GM21447 (cell line): ENCODE data around the gene DAPK1.

ENCODE experiments used
- ATAC-seq: cut with Tn5 transposase; IDR thresholded peaks from one replicate; pipeline ENCODE4 v1.9.1; 2021; ENCODE audit not compliant: unreplicated experiment

DAPK1 gene

DNA sequence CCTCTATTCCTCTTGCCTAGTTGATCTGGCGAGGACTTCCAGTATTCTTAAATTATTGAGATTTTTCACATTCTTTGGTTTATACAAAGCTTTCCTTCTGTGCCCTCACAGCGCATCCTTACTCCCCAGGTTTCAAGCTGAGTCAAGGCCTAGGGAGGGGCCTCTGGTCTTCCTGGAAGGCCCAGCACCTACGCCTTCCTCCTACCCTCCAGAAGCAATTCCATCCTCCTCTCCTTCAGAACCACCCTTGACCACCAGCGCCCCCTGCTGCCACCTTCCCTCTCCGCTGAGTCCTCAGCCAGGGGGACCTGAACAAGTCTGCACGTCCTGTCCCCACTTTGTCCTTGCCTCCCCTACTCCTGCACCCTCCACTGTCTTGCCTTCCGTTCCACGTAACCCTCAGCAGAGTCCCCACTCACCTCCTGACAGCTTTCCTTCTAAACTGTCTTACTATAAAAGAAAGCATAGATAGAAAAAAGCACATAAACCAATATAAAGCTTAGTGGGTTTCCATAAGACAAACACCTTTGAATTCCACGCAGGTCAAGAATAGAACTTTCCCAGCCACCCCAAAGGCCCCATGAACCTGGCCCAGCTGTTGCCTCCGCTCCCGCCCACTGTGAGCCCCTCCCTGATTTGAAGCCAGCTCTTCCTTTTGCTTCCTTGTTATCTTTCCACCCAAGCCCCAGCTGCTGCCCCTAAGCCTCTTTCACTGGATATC, 165.3 kb downstream of the DAPK1 start:
- ATAC-seq: no peak

DNA sequence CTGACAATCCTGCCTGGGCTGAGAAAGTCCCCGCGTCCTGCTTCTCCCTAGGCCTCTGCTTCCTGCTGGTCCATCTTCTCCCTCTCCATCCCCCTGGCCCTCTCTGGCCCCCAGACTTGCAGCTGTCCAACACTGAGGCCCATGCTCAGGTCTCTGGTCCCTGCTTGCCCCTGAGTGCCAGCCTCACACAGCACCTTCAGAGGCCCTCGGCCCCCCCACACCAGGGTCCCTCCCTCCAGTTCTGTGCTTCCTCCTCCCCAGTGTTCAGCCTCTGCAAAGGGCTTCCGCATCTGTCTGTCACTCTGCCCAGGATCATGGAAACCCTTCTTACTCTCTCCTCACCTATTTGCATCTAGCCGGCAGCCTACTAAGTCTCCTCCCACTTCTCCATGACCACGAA, 165.9 kb downstream of the DAPK1 start:
- no peak for ATAC-seq

DNA sequence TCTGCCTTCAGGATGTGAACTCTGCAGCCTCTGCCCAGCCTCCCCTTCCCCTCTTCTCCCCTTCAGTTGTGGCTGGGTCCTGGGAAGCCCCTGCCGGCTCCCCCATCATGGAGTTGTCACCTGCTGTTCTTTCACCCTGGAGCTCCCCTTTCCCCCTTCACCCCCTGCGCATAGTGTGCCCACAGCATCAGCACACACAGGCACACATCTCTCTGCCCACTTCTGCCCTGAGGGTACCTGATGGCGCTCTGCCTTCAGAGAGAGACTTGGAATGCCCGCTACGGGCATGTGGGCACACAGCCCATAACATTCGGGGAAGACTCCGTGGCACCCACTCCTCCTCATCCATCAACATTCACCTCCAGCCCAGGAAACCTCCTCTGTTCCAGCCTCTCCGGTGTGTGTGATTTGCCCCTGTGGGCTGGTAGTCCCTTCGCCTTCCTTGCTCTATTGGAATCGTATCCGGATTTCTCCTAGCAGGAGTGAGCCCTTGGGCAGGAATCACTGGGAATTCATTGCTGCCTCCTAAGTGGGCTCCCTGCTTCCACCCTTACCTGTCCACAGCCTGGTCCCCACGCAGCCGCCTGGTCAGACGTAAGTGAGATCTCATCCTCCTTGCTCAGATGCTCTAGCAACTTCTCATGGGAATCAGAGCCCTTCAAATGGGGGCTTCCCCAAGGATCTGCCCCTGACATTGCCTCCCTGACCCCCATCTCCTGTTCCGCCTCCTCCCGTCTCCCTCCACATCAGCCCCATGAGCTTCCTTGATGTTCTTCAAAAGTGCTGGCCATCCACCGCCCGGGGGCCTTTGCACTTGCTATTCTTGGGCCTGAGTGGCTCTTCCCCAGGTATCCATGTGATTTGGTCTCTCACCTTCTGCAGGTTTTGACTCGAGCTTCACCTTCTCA, 166.7 kb downstream of the DAPK1 start:
- ATAC-seq: no peak

DNA sequence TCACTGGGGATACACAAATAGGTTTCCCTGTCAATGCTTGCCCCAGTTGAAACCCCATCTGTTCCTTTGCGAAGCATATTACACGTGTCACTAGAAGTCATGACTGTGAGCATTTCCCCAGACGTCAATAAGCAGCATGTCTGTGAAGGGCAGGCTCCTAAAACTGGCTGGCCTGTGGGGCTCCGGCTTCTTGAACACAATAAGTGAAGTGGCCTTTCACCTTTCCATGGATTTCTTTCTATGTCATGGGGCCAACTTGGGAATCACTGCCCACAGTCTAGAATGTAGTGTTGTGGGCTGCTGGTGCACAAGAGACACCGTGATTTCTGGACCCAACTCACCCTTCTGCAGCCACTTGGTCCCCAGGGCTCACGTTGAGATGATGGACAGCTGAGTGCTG, 167.8 kb downstream of the DAPK1 start:
- ATAC-seq: no peak

DNA sequence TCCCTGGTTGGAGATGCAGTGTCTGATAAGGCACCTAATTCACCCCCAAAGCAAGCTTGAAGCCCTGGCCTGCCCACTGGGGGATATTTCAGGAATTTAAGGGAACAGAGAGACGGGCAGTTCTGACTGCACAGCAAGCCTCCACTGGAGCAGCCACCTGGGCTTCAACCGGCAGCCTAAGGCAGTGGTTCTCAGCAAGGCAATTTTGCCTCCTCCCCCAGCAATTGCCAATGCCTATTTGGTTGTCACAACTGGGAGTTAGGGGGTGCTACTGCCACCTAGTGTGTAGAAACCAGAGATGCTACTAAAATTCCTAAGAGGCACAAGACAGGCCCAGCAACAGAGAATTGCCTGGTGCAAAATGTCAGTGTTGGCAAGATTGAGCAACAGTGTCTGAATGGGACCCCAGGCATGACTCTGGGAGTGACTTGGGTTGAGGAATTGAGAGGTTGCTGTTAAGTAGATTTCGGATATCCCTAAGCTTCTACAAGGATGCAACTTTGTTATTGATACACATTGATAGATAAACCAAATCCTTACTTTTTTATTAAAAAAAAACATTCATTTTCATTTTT, 169.6 kb downstream of the DAPK1 start:
- no peak for ATAC-seq

DNA sequence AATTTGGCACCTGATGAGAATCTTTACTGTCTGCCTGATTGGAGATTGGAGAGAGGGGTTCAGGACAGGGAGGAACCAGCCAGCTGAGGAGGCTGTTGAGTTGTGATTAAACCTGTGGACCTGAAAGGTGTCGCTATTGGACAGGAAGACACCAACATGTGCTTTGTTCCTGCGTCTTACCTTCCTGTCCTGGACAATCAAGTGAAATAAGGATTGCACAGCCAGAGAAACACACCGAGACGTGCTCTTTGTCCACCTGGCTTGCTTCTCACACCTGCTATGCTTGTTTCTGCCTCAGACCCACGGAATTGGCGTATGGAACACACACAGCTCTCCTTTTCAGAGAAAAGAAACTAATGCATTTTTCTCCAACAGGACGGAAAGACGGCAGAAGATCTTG, 170.6 kb downstream of the DAPK1 start:
- no peak for ATAC-seq

DNA sequence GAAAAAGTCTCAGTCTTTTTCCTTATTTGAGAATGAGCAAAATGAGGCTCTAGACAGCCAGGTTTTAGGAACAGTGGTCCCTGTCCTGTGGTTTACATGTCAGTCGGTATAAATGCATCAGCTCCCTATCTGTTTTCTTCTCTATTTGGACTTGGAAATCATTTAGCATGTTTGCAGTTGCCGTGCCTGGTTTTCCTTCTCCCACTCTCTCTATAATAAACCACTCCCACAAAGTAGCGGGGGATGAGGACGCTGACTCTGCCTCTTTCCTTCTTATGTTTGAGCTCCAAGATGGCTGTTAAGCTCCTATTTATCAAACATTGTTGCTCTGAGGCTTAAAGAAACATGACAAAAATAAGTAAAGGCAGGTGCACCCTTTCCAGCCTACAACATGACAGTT, 171.1 kb downstream of the DAPK1 start:
- no peak for ATAC-seq

DNA sequence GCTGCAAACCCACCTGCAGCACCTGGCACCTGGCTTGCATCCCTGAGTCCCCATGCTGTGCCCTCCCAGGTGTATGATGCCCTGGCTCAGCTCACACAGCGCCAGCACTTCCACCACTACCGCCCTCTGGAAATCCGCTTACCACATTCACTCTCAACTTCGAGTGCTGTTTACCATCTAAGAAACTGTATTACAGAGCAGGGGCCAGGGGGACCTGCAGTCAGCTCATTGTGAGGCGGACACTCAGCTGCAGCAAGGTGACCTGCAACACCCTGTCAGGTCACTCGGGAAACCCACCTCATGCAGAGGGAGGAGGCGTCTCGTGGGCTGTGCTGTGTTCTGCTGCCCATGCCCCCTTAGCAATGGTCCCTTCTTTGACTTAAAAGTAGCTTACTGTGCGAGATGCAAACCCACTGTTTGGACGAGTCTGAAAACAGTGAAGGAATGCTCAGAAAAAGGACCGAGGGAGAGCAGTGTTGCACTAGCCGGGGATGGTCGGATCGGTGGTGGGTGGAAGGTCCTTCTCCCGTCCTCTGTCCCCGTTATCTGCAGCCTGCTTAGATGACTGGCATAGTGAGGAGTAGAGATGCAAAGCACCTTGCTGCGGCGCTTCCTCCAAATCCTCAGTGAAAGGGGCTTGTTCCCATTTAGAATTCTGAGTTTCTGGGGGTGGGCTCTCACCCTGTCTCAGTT, 173.1 kb downstream of the DAPK1 start:
- ATAC-seq: no peak

DNA sequence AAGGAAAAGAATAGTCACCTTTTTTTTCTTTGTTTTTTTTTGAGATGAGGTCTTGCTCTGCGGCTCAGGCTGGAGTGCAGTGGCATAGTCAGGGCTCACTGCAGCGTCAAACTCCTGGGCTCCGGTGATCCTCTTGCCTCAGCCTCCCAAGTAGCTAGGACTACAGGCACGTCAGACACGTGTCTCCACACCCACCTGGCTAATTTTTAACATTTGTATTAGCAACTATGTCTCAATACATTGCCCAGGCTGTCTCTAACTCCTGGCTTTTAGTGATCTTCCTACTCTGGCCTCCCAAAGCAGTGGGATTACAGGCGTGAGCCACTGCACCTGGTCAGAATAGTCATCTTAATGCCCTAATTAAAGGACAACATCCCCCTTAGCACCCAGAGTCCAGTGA, 173.8 kb downstream of the DAPK1 start:
- ATAC-seq: no peak

DNA sequence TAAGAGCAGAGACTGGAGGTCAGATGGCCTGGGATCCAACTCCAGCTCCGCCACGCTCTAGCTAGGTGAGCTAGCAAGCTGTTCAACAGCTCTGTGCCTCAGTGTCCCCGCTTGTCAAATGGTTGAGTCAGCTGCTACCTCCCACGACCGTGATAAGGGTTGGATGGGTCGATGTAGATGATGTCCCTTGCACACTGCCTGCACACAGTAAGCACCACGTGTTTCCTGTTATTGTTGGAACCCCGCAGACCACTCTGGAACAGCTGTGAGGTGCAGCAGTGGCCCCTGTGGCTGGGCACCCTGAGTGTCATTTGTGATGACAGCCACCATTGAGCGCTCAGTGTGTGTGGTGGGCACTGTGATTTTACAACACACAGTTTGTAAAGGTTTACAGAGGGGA, 174.3 kb downstream of the DAPK1 start:
- no peak for ATAC-seq

DNA sequence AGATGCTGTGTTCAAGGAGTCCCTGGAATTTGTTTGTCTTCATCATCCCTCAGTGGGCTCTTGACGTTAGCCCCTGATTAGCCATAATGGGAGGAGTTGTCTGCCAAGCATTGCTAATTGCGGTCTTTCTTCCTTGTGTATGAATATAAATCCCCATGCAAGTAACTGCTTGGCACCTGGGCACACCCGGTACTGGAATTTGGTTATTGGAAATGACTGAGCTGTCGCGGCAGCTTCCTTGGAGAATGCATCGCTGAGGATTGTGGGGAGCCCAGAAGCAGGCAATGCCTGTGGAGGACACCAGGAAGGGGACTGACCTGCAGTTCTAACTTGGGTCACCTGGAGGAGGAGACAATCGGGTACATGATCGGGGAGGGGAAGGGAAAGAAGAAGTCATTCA, 174.9 kb downstream of the DAPK1 start:
- ATAC-seq: no peak

DNA sequence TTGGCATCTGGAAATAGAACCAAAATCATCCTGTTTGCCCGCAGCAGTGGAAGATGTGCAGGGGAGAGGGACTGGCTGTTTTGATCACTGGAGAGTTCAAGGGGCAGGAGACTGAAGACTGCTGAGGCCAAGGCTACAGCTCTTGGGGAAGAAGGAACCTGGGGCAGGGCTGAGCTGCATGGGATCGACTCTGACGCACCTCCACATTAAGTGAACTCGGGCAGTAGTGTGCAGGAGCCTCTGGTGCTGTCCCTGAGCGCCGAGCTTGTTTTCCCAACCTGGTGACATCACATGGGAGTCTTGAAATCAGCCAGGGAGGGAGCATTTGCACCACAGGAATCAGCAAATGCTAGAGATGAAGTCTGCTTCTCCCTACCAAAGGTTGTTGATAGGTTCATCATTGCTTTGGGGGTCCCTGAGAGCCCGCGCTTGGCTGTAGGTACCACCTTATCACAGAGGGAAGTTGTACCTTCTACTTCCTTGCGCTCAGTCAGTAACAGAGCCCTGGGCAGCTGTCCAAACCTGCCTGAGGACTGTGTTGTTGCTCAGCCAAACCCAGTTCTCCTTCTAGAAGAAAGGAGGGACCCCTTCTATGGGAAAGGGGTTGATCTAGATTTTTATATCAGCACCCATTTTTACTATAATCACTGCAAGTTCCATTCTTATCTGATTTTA, 175.9 kb downstream of the DAPK1 start:
- no peak for ATAC-seq

DNA sequence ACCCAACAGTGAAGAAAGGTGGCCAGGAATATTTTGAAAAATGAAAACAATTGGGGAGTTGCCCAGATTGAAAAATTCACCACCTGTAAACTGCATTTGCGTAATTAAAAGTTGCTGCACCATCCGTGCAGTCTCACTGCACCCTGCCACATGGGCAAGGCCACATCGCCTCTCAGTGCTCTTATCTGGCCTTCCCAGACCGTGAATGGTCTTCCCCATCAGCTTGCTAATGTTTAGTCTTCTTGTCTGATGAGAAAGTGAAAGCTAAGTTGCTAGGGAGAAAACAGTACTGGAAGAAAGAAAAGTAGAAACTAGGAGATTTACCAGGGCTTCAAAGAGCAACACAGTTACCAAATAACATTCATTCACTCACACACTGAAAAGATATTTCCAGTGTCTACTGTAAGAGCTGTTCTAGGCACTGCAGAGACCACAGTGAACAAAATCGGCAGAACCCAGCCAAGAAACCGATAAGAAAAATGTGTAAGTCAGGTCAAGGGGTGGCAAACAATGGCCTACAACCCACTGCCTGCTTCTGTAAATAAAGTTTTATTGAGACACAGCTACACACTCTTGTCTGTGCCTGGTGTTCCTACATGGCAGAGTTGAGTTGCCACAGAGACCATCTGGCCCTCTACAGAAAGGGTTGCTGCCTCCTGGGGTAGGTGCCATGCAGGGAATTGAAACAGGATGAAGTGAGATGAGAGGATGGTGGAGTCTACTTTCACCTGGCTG, 177.1 kb downstream of the DAPK1 start:
- ATAC-seq: no peak

DNA sequence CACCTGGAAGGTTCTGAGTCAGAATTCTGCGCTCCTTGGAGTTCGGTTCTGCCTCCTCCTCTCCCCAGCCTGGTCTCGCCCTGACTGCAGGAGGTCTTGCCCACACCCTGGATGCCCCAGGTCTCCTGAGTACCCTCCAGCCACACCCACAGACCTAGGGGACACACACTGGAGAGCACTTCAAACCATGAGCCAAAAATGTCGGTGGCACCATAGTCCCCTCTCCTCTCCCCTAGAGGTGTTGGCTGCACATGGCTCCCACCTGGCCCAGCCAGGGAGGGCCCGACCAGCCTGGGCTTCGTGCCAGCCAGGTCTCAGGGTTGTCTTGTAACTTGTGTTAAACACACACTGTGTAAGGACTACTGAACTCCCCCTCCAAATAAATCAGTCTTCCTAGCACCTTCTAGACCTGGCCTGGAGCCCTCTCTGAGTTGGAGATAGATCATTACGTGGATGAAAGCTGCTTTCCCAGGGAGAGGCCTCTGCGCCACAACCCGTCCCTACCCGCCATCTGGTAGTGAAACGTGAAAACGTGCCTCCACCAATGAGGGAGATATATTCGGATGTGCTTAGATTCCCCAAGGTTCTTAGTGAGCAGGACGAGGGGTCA, 178.3 kb downstream of the DAPK1 start:
- no peak for ATAC-seq

DNA sequence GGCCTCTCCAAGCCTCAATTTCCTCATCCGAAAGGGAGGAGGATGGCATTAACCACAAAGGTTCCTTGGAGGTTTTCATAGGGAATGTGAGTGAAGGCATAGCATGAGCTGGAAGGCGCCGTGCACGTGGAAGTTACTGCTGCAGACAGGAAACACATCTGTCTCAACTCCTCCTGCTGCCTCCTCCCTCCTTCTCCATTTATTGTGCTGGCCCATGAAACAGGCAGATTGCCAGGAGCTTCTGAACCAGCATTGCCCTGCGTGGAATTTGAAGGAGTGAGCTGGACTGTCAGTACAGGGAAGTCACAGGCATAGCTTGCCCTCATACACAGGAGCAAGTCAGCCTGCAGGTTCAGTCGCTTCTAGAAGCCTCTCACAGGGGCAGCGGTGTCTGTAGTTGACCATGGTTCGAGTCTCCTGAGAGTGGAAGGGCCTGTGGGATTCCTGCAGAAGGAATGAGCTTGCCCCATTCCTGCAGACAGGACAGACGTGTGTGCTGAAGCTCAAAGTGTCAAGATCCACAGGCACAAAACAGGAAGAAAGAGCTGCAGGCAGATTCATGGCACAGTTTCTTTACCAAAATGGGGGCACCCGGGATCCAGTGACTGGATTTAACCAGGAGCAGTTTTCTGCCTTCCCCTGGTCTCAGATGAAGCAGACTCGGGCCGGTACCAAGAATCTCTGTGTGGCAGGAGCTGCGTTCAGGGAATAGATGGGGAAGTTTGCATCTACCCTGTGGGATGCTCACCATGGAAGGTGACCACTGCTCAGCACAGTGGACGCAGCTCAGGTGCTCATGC, 179.5 kb downstream of the DAPK1 start:
- ATAC-seq: no peak

DNA sequence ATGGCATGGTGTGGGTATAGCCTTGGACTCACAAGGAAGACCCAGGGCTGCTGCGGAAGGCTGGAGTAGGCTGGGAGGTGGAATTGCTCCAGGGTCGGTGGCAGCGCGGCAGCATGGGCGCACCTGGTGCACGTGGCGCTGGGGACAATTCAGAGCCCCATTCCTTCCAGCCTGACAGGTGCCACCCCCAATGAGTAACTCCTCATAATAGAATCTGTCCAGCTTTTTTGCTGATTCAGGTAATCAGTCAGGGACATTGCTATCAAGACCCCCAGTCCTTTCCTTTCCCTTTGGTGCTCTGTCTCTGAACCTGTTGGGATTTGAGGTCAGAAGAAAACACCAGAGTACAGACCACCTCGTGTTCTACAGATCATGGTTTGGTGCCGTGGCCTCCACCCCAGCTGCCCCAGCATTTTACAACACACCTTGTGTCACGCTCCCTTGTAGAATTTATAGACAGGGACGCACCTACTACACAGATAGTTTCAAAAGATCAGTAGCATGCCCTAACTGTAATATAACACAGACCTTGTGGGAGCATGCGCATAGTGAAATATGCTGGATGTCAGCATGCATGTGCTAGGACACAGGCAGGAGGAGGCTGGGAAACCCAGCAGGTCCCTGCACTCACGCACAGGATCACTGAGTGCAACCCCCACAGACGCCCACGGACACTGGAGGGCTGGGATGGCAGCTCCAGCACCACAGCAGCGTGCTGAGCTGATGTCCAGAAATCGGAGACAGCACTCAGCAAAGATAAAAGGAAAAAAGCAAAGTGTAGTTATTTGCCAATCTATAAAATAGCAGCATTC, 180.3 kb downstream of the DAPK1 start:
- no peak for ATAC-seq

DNA sequence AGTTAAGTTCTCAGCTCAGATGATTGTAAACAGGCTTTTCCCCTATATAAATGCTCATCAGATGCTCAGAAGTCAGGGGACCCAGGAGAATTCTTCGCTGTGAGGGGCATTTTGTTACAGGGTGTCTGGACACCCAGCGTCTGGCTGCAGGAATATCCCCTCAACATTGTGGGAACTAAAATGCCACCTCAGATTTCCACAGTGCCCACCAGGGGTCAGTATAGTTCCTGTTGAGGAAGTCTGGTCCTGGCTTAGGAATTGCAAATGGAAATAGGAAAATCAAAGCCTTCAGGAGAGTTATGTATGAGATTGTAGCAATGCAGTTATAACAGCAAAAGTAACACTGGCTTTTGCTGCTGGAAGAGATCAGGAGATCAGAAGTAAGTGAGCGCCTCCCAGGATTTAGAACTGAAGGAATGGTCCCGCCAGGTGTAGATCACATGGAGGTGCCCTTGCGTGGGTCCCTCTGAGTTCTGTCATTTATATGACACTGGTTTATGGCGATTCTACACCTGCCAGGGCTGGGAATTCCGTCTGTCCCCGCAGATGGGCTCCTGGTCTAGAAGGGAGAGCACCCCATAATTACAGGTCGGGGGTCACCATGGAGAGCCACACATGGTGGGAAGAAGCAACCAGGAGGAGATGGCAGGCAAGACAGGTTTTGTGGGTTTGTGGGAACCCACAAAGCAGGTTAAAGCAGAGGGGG, 181.1 kb downstream of the DAPK1 start:
- ATAC-seq: no peak
